GM11168 (cell line): Measurements from ENCODE around the gene VPS37B.
"Not testable (repeated sequence)": the region's sequence is repeated elsewhere in the genome, so short reads cannot be mapped to it uniquely, and the experiment has no call there.

Experiments used
- in situ Hi-C: fragments of 300-500 bp; cut with MboI; formaldehyde crosslinking; loops from one replicate; pipeline ENCODE4 v1.12.0; 2022; ENCODE audit warnings: low sequenced_read_pairs; ENCODE audit not compliant: unreplicated experiment

The VPS37B gene, protein sequence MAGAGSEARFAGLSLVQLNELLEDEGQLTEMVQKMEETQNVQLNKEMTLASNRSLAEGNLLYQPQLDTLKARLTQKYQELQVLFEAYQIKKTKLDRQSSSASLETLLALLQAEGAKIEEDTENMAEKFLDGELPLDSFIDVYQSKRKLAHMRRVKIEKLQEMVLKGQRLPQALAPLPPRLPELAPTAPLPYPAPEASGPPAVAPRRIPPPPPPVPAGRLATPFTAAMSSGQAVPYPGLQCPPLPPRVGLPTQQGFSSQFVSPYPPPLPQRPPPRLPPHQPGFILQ

DNA sequence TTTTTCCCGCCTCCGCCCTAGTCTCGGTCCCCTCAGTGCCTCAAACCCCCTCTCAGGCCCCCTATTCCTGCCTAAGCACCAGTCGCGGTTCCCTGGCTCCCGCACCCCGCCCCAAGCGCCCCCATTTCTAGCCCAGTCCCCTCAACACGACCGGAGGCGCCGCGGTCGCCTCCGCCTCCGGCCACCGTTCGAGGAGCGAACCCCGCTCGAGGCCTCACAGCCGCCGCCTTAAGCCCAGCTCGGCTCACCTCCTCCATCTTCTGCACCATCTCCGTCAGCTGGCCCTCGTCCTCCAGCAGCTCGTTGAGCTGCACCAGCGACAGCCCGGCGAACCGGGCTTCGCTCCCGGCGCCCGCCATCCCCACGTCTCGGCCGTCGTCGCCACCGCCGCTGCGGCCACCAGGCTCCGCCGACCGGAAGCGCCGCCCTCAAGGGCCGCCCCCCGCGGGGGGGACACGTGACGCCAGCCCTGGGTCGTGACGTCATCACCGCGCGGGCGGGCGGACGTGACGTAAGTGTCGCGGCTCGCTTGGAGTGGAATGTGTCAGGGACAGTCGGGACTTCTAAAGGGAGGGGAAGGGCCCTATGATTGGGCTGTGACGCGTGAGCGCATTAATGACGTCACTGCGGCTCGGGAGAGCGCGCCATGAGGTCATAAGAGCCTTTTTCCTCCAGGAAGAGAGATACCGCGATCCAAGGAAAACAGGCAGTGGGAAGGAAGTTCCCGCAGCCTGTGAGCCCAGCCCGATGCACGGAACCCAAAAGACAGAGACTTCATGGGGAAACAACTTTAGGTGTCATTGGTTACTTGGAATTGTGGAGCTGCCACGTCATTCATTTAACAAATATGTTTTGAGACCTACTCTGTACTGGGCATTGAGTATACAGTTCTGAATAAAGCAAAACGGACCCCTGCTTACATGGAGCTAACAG is at the start of gene VPS37B:
Gene VPS37B, minus strand, starts transcription at position 421 of the 933 bp plus-strand sequence. Its CDS starts 62 bp downstream, at position 359.
- in situ Hi-C loops, result no loop called here

- in situ Hi-C loops, result no loop called here
Observed at GRCh38 chr12:122944605-122945592, 49.0 kb upstream of the VPS37B start.

GRCh38 chr12:122943196-122943595 is 47.3 kb upstream of the VPS37B start:
- in situ Hi-C loops, result no loop called here

GRCh38 chr12:122942637-122943036 is 46.7 kb upstream of the VPS37B start:
- in situ Hi-C loops, result no loop called here

DNA sequence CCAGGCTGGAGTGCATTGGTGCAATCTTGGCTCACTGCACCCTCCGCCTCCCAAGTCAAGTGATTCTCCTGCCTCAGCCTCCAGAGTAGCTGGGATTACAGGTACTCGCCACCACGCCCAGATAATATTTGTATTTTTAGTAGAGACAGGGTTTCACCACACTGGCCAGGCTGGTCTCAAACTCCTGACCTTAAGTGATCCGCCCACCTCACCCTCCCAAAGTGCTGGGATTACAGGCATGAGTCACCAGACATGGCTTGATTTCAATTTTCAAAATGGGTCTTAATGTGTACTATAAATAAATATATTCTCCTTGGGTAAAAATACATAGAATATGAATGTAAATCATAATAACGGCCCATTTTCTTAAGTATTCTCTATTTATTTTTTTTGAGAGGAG is 45.4 kb upstream of the VPS37B start:
- in situ Hi-C loops, result not testable (repeated sequence)

DNA sequence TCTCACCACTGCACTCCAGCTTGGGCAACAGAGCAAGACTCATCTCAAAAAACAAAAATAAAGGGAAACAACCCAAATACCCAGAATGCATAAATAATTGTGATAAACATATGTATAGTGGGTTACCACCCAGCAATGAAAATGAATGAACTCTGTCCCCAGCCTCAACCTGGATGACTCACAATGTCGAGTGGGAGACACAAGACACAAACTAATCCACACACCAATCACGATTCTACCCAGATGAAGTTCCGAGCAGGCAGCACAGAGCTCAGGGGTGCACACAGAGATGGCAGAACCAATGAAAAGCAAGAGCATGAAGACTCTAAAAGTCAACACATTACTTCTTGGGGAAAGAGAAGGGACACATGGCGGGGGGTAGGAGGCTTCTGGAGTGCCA is 43.2 kb upstream of the VPS37B start:
- in situ Hi-C loops, result no loop called here

DNA sequence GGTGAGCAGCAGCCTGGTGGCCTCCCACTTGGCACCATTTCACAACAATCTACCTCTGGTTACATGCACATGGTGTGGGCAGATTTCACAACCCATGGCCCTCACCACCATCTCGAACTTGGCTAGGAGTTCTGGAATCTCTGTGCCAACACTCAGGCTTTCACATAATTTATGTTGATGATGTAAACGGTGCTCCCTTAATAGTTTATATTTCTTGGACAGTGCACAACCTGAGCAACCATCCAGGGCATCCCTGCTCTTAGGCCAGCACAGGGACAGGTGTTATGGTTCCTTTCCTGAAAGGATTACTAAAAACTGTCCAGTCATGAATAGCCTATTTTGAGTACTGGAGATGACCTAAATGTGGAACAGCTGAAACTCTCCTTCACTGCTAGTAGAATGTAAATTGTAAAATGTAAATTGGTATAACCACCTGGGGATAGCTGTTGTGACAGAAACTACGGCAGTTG is 41.7 kb upstream of the VPS37B start:
- in situ Hi-C loops, result no loop called here

- in situ Hi-C loops, result no loop called here
Observed at GRCh38 chr12:122935318-122935717, 39.4 kb upstream of the VPS37B start.

- in situ Hi-C loops, result no loop called here
Observed at GRCh38 chr12:122934722-122935121, 38.8 kb upstream of the VPS37B start.

- in situ Hi-C loops, result no loop called here
Observed at GRCh38 chr12:122932207-122932606, 36.3 kb upstream of the VPS37B start.

GRCh38 chr12:122929812-122930211 is 33.9 kb upstream of the VPS37B start:
- in situ Hi-C loops, result no loop called here

- in situ Hi-C loops, result no loop called here
Observed at GRCh38 chr12:122929148-122929538, 33.2 kb upstream of the VPS37B start.

- in situ Hi-C loops, result no loop called here
Observed at GRCh38 chr12:122928404-122929147, 32.7 kb upstream of the VPS37B start.

- in situ Hi-C loops, result no loop called here
Observed at GRCh38 chr12:122927756-122928403, 32.0 kb upstream of the VPS37B start.

DNA sequence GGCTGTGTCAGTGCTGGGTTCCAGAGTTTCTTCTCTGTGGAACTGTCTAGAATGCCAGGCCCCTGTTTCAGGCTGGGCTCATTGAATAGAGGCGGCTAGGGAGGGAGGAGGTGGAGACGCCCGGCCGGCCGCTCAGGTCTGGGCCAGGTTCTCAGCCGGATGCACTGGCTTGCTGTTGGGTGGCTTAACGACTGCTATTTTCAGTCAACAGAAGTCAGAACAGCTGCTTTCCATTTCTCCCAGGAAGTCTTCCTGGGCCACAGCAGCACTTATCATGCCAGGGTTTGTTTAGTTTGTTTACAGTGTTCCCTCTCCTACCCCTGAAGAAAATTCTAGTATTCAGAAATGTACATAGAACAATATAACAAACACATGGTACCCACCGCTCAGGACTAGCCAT is 26.0 kb upstream of the VPS37B start:
- in situ Hi-C loops, result no loop called here

GRCh38 chr12:122920687-122921086 is 24.8 kb upstream of the VPS37B start:
- in situ Hi-C loops, result no loop called here

GRCh38 chr12:122918827-122919226 is 22.9 kb upstream of the VPS37B start:
- in situ Hi-C loops, result no loop called here

GRCh38 chr12:122917507-122918121 is 21.7 kb upstream of the VPS37B start:
- in situ Hi-C loops, result no loop called here
